Gastrocnemius medialis (tissue), 4 donors: ENCODE data around the gene PROX1.

Source experiments
- CTCF ChIP-seq, 5 experiments: fragments of 450-650 bp in 3 of 5; fragments of 200-600 bp in 2 of 5; sonication (generic) in 2 of 5; IDR thresholded peaks in 4 of 5; conservative IDR thresholded peaks in 1 of 5; 1 replicate in 4 of 5; 2 replicates in 1 of 5; pipeline ENCODE4 v1.5.1; 2016 to 2019; ENCODE audit warnings: antibody characterized with exemption in 5 of 5, mild to moderate bottlenecking in 3 of 5, moderate library complexity in 3 of 5
- POLR2A ChIP-seq, 2 donors: fragments of 450-650 bp; IDR thresholded peaks; one replicate each; pipeline ENCODE4 v1.6.1; 2017; ENCODE audit warnings: antibody characterized with exemption in 2 of 2, mild to moderate bottlenecking in 2 of 2, moderate library complexity in 2 of 2

- TF ChIP-seq CTCF (IDR thresholded peaks at IDR 0.05 in 4 of 5, conservative IDR thresholded peaks at IDR 0.05 in 1 of 5) (no peak), POLR2A (IDR thresholded peaks at IDR 0.05) (no peak)
These were observed 97.6 kb downstream of the PROX1 start for GRCh38 chr1:214085325-214085724.
